Peyer's patch (tissue), 4 donors: ENCODE measurements around the gene FAM136A. TPM values are rescaled to one million over a fixed set of nuclear protein-coding genes. Genes with fewer than 3 reads are reported as not detected.
A peak's percentile ranks its signal among the peaks of the same experiment; 100 is the strongest.

ENCODE experiments used
- DNase-seq, 3 donors: peaks; one replicate each; pipeline ENCODE4 v3.0.0-alpha.2; 2017 to 2019
- H3K27ac ChIP-seq, 4 donors: fragments of 200-600 bp; sonication (generic); one replicate each; pipeline ENCODE4 v1.5.1; 2016 to 2019
- H3K27me3 ChIP-seq, 2 donors: fragments of 200-600 bp; sonication (generic); one replicate each; pipeline ENCODE4 v1.5.1; 2019
- H3K36me3 ChIP-seq, 3 donors: fragments of 200-600 bp; sonication (generic); one replicate each; pipeline ENCODE4 v1.5.1; 2016 to 2019
- H3K4me1 ChIP-seq, 4 donors: fragments of 200-600 bp; sonication (generic); one replicate each; pipeline ENCODE4 v1.5.1; 2016 to 2019
- H3K4me3 ChIP-seq, 4 donors: fragments of 200-600 bp; sonication (generic); 1 replicate in 3 of 4; 2 replicates in 1 of 4; pipeline ENCODE4 v1.5.1; 2016 to 2019; ENCODE audit warnings: mild to moderate bottlenecking in 1 of 4
- H3K9me3 ChIP-seq, 4 donors: fragments of 200-600 bp; sonication (generic); one replicate each; pipeline ENCODE4 v1.5.1; 2016 to 2019; ENCODE audit warnings: mild to moderate bottlenecking in 1 of 4
- POLR2A ChIP-seq, 2 donors: fragments of 450-650 bp; IDR thresholded peaks; one replicate each; pipeline ENCODE4 v1.5.1; 2017; ENCODE audit warnings: antibody characterized with exemption in 2 of 2, mild to moderate bottlenecking in 2 of 2, moderate library complexity in 2 of 2
- total RNA-seq, 4 donors: library from RNA; depleted of rRNA; stranded (reverse); fragments of >200 nt; gene quantifications; one replicate each; pipeline ENCODE4 v1.1.0, GENCODE V29; 2016
- TF ChIP-seq, protein P1 (sequence below), 6 experiments: fragments of 450-650 bp in 4 of 6; fragments of 200-600 bp in 2 of 6; sonication (generic) in 1 of 6; IDR thresholded peaks; one replicate each; pipeline ENCODE4 v1.5.1; 2017 to 2019; ENCODE audit warnings: antibody characterized with exemption in 6 of 6, mild to moderate bottlenecking in 3 of 6, moderate library complexity in 1 of 6

FAM136A gene
- total RNA-seq, 4 donors from 2014 or later, result 34.5 to 39.9 (median 38.9) TPM

DNA sequence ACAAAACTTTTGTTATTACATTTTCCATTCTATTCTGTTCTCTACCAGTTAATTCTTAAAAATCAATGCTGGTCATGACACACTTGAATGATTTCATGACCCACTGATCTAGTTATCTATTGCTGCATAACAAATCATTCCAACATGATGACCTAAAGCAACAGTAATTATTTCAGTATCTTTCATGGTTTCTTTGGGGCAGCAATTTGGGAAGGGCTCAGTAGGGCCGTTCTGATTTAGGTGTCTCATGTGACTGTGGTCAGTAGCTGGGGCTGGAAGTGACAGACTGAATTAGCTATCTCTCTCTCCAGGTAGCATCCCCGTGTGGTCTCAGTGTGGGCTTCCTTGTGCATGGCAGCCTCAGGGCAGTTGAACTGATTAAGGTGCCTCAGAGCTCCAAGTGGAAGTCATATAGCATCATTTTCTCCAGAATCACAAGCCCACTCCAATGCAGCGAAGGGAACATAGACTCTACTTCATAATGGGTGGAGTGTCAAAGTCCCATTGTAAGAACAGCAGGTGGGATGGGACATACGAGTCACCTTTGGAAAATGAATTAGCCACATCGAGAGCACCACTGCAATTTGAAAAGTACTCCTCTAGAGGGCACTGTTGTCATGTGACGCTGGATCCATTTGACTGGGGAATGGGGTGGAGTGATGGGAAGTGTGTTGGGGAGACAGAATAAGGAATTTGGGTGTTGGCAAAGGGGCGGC lies 39.1 kb upstream of the FAM136A start:
- Histone ChIP-seq H3K27ac (no peak overlapping the region), H3K4me1 (no peaks in the 10 kb centered on the region), H3K9me3 (no peaks in the 10 kb centered on the region), H3K36me3 (no peaks in the 10 kb centered on the region), H3K4me3 (no peak overlapping the region), H3K27me3 (no peaks in the 10 kb centered on the region)
- peak in 1 of 3 donors; percentile 67 for DNase-seq
- no peak for TF ChIP-seq POLR2A (IDR thresholded peaks at IDR 0.05)
- TF ChIP-seq, protein P1, sequence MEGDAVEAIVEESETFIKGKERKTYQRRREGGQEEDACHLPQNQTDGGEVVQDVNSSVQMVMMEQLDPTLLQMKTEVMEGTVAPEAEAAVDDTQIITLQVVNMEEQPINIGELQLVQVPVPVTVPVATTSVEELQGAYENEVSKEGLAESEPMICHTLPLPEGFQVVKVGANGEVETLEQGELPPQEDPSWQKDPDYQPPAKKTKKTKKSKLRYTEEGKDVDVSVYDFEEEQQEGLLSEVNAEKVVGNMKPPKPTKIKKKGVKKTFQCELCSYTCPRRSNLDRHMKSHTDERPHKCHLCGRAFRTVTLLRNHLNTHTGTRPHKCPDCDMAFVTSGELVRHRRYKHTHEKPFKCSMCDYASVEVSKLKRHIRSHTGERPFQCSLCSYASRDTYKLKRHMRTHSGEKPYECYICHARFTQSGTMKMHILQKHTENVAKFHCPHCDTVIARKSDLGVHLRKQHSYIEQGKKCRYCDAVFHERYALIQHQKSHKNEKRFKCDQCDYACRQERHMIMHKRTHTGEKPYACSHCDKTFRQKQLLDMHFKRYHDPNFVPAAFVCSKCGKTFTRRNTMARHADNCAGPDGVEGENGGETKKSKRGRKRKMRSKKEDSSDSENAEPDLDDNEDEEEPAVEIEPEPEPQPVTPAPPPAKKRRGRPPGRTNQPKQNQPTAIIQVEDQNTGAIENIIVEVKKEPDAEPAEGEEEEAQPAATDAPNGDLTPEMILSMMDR (IDR thresholded peaks at IDR 0.05), result peak in 5 of 6 experiments; percentile 21 to 86 (median 84)

DNA sequence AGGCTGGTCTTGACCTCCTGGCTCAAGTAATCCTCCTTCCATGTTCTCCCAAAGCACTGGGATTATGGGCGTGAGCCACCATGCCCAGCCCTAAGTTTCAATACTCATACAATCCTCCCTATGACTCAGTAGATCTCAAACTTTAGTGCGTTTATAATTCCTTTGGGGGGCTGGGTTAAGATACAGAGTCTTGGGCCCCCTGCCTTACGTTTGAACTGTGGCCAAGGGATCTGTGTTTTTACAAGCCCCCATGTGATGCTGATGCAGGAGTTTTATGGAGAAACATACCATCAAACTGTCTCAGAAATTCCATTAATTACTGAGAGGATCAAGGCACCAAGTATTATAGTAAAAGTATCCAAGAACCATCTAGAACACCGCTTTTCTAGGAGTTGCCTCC lies 38.2 kb upstream of the FAM136A start:
- H3K4me3 ChIP-seq, result no peak overlapping the region
- H3K36me3 ChIP-seq, result no peaks in the 10 kb centered on the region
- no peak overlapping the region for H3K27ac ChIP-seq
- no peaks in the 10 kb centered on the region for H3K4me1 ChIP-seq
- H3K9me3 ChIP-seq, result no peaks in the 10 kb centered on the region
- no peaks in the 10 kb centered on the region for H3K27me3 ChIP-seq
- no peak for TF ChIP-seq POLR2A (IDR thresholded peaks at IDR 0.05)
- TF ChIP-seq, protein P1 (IDR thresholded peaks at IDR 0.05), result no peak
- DNase-seq, result no peak

DNA sequence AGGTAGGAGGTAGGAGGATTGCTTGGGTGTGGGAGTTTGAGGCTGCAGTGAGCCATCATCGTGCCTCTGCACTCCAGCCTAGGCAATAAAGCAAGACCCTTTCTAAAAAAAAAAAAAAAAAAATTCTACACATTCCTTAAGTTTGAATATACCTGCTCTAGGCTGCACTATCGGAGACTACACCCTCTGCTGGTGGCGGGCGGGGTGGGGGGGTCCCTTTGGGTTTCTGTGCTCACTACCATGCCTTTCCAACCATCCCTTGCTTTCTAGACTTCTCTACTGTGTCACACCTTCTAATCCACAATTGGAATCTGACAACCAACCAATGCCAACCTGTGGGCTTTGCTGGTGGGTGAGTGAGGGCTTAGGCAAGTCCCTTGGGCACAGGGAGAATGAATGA lies 34.7 kb upstream of the FAM136A start:
- TF ChIP-seq, protein P1 (IDR thresholded peaks at IDR 0.05), result no peak
- Histone ChIP-seq H3K4me1 (no peaks in the 10 kb centered on the region), H3K27ac (no peak overlapping the region), H3K27me3 (no peaks in the 10 kb centered on the region), H3K36me3 (no peaks in the 10 kb centered on the region), H3K9me3 (no peaks in the 10 kb centered on the region), H3K4me3 (no peak overlapping the region)
- DNase-seq, result no peak

DNA sequence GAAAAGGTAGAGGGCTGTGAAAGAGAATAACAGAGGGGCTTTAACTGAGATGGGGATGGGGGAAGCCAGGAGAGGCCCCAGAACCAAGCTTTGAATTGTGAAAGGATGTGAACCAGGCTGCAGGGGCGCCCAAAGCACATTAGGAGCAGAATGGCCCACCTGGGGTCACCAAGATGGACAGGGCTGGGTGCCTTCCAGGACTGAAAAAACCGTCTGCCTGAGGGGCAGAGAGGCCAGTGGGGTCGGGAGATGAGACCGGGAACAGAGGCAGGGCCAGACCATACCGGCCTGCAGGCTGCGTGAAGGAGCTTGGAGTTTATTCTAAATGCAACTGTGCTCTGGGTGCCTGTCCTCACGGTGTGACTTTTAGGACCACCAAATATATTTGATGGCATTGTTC lies 29.1 kb upstream of the FAM136A start:
- peaks cover 0 to 7% (median 0%) of the 10 kb centered on the region in 4 donors for H3K4me1 ChIP-seq
- DNase-seq, result no peak
- no peaks in the 10 kb centered on the region for H3K9me3 ChIP-seq
- H3K27me3 ChIP-seq, result no peaks in the 10 kb centered on the region
- no peak overlapping the region for H3K27ac ChIP-seq
- no peaks in the 10 kb centered on the region for H3K36me3 ChIP-seq
- no peak overlapping the region for H3K4me3 ChIP-seq
- TF ChIP-seq, protein P1 (IDR thresholded peaks at IDR 0.05), result no peak

DNA sequence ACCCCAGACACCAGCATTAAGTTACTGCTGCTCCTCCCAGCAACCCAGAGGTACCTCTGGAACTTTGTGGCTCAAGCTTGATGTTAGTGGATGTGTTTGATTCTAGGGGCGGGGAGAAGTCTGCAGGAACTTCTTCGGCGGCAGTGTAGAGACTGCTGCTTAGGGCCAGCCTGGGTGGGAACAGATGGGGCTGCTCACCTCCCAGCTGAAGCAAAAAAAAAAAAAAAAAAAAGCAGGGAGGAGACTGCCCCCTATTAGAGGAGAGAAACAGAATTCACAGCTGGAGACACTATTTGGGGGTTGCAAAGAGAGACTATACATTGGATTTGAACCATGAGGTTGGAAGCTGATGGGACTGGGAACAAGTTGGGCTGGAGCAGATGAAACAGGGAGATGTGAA lies 28.6 kb upstream of the FAM136A start:
- H3K27ac ChIP-seq, result no peak overlapping the region
- no peaks in the 10 kb centered on the region for H3K27me3 ChIP-seq
- H3K4me3 ChIP-seq, result no peak overlapping the region
- peaks cover 0 to 7% (median 0%) of the 10 kb centered on the region in 4 donors for H3K4me1 ChIP-seq
- no peaks in the 10 kb centered on the region for H3K9me3 ChIP-seq
- TF ChIP-seq, protein P1 (IDR thresholded peaks at IDR 0.05), result no peak
- TF ChIP-seq POLR2A (IDR thresholded peaks at IDR 0.05), result no peak
- DNase-seq, result no peak
- no peaks in the 10 kb centered on the region for H3K36me3 ChIP-seq
